GM10266 (cell line): ENCODE measurements around the gene SESTD1.
A peak's percentile ranks its signal among the peaks of the same experiment; 100 is the strongest.

Experiments
- DNase-seq: peaks from one replicate; pipeline ENCODE4 v3.0.0; 2012; ENCODE audit errors: extremely low spot score
- TF ChIP-seq, protein P1 (sequence below): IDR thresholded peaks from 2 replicates; pipeline ENCODE4 v1.5.1; 2012; ENCODE audit warnings: mild to moderate bottlenecking, low read depth; ENCODE audit not compliant: control insufficient read depth, insufficient read depth; ENCODE audit errors: missing control alignments

Gene SESTD1

GRCh38 chr2:179264368-179265081 is at the start of gene SESTD1:
TSS of gene SESTD1 (minus strand) at chr2:179264832. CDS start at chr2:179191841, 72,991 bp downstream.
- peak; percentile 75 for DNase-seq
- TF ChIP-seq, protein P1, sequence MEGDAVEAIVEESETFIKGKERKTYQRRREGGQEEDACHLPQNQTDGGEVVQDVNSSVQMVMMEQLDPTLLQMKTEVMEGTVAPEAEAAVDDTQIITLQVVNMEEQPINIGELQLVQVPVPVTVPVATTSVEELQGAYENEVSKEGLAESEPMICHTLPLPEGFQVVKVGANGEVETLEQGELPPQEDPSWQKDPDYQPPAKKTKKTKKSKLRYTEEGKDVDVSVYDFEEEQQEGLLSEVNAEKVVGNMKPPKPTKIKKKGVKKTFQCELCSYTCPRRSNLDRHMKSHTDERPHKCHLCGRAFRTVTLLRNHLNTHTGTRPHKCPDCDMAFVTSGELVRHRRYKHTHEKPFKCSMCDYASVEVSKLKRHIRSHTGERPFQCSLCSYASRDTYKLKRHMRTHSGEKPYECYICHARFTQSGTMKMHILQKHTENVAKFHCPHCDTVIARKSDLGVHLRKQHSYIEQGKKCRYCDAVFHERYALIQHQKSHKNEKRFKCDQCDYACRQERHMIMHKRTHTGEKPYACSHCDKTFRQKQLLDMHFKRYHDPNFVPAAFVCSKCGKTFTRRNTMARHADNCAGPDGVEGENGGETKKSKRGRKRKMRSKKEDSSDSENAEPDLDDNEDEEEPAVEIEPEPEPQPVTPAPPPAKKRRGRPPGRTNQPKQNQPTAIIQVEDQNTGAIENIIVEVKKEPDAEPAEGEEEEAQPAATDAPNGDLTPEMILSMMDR, result no peak

- DNase-seq, result no peak
- TF ChIP-seq, protein P1, result no peak
Observed at GRCh38 chr2:179313057-179313456, 48.4 kb upstream of the SESTD1 start.

DNA sequence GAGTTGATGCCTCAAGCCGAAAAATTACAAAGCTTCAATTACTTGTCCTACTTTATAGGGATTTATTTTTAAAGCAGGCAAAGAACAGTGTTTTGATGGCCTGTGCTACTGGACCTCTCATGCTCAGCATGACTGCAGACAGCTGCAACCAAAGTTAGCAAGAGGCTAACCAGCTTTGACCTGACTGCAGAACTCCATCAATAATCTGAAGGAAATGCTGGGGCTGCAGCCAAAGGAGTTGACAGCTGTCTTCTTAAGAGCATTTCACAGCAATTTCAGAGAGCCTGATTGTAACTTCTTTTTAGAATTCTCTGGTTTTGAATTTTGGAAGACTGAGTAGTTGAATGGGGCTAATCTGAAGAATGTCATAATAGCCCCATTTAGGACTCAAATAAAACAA is 46.5 kb upstream of the SESTD1 start:
- TF ChIP-seq, protein P1, result no peak
- no peak for DNase-seq

DNA sequence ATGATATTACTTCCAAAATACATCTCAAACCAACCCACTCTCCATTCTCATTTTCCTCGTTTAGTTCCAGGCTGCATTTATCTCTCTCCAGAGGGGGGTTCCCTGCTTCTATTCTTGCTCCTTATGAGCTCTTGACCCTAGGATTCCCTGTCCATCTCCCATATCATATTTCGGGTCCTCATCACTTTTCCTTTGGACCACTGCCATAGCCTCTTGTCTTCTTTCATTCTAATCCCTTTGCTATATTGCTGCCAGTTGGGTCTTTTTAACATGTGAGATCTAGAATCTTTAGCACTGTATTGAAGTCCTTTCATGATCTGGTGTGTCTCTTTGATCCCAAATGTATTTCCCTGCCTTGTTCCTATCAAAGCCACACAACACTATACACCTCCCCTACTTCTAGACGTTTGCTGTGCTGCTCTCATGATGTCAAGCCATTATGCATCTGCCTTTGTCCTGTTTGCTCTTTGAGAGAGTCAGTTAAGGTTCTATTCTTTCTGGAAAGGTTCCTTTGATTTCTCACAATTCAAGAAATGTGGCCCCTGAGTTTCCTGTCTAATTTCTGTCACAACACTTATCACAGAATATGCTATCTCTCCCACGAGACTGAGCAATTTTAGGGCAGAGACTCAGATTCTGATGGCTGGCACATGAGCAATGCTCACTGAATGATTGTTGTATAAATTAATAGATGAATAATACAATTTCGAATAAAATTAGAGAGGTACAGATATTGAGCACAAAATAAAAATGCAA is 43.2 kb upstream of the SESTD1 start:
- TF ChIP-seq, protein P1, result no peak
- DNase-seq, result no peak

DNA sequence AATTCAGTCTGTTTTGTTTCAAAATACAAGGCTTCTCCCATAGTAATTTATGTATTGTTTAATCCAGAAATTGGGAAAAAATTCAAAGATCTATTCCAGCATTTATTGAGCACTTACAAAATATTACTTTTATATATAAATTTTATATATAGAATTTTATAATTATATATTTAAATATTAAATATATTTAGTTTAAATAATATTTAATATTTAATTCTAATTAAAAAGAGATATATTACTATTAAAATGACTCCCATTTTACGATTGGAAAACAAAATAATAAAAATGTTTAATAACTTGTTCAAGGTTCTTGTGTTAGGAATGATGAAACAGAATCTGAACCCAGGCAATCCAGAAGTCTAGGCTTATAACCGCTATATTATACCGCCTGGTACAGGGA is 40.5 kb upstream of the SESTD1 start:
- no peak for DNase-seq
- TF ChIP-seq, protein P1, result no peak

- TF ChIP-seq, protein P1, result no peak
- DNase-seq, result no peak
Observed at GRCh38 chr2:179304424-179304823, 39.8 kb upstream of the SESTD1 start.

DNA sequence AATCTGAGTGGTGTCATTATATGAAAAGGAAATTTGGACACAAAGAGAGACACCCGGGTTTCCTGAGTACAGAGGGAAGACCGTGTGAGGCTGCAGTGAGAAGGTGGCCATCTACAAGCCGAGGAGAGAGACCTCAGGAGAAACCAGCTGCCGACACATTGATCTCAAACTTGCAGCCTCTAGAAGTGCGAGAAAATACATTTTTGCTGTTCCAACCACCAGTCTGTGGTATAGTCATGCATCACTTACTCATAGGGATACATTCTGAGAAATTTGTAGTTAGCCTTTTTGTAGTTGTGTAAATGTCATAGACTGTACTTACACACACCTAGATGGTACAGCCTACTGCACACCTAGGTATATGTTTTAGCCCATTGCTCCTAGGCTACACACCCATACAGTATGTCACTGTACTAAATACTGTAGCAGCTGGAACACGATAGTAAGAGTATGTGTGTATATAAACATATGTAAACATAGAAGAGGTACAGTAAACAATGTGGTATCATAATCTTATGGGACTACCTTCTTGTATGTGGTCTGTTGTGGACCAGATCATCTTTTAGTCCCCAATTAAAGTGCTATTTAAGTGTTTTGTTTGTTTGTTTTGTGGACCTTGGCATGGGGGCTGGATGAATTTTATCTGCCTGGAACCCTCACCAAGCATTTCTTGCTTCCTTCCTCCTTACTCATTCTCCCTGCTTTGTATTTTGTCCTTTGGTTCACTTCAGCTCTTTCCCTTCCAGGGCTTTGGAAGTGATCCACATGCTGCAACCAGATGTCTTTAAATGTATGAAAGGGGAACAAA is 38.3 kb upstream of the SESTD1 start:
- TF ChIP-seq, protein P1, result no peak

More for the DNA sequence above, 38.3 kb upstream of the SESTD1 start:
- DNase-seq, result no peak
